Sigmoid colon (tissue), 7 donors: ENCODE measurements around the gene CCDC170. TPM values are rescaled to one million over a fixed set of nuclear protein-coding genes. Genes with fewer than 3 reads are reported as not detected.

Source experiments
- DNase-seq: peaks from one replicate; pipeline ENCODE4 v3.0.0-alpha.2; 2019
- H3K27ac ChIP-seq, 4 donors: fragments of 200-600 bp; sonication (generic); one replicate each; pipeline ENCODE4 v1.5.1; 2016 to 2019; ENCODE audit warnings: mild to moderate bottlenecking in 1 of 4
- H3K27me3 ChIP-seq, 3 donors: fragments of 200-600 bp; sonication (generic); one replicate each; pipeline ENCODE4 v1.5.1; 2019; ENCODE audit warnings: mild to moderate bottlenecking in 1 of 3
- H3K36me3 ChIP-seq, 4 donors: fragments of 200-600 bp; sonication (generic); one replicate each; pipeline ENCODE4 v1.5.1; 2016 to 2019
- H3K4me1 ChIP-seq, 4 donors: fragments of 200-600 bp; sonication (generic); one replicate each; pipeline ENCODE4 v1.5.1; 2017 to 2019
- H3K4me3 ChIP-seq, 4 donors: fragments of 200-600 bp; sonication (generic); one replicate each; pipeline ENCODE4 v1.5.1; 2017 to 2019; ENCODE audit warnings: mild to moderate bottlenecking in 2 of 4, moderate library complexity in 1 of 4
- H3K9me3 ChIP-seq, 4 donors: fragments of 200-600 bp in 3 of 4; sonication (generic) in 3 of 4; one replicate each; pipeline versions ENCODE4 v1.5.1 to v1.6.1; 2013 to 2019
- EP300 ChIP-seq, 4 donors: sonication (generic); formaldehyde crosslinking; IDR thresholded peaks; one replicate each; pipeline ENCODE4 v1.6.1; 2017; ENCODE audit warnings: antibody characterized with exemption in 4 of 4
- POLR2A ChIP-seq, 2 donors: fragments of 450-650 bp; IDR thresholded peaks; one replicate each; pipeline ENCODE4 v1.6.1; 2016; ENCODE audit warnings: antibody characterized with exemption in 2 of 2, mild to moderate bottlenecking in 2 of 2, moderate library complexity in 2 of 2
- POLR2AphosphoS5 ChIP-seq, 4 donors: sonication (generic); formaldehyde crosslinking; IDR thresholded peaks; one replicate each; pipeline ENCODE4 v1.6.1; 2017; ENCODE audit warnings: antibody characterized with exemption in 4 of 4
- WGBS, 2 donors: extraction: QIAGEN DNeasy Blood & Tissue Kit; methylation state at CpG; one replicate each; pipeline ENCODE4 v1.1.7; 2013; 5-methylcytosine and 5-hydroxymethylcytosine counted together
- intact Hi-C: fragments of 100-400 bp; cut with DNase I; formaldehyde crosslinking; loops from one replicate; pipeline ENCODE4 v1.15.1; 2023
- polyA plus RNA-seq, 3 donors: library from polyadenylated mRNA; stranded (reverse); fragments of 200-250 nt; gene quantifications; one replicate each; pipeline ENCODE4 v1.2.3, GENCODE V29; 2013
- total RNA-seq, 4 donors: library from RNA; depleted of rRNA; stranded (reverse); fragments of >200 nt; gene quantifications; one replicate each; pipeline ENCODE4 v1.1.0, GENCODE V29; 2016
- TF ChIP-seq, protein P1 (sequence below), 4 experiments: fragments of 450-650 bp in 3 of 4; fragments of 200-600 bp in 1 of 4; IDR thresholded peaks; one replicate each; pipeline ENCODE4 v1.5.1; 2016 to 2019; ENCODE audit warnings: antibody characterized with exemption in 4 of 4, mild to moderate bottlenecking in 3 of 4, moderate library complexity in 2 of 4
- donor health status: healthy with polysubstance abuse.
- donor health status: Bipolar disorder and iron deficiency.
- donor health status: healthy.

Gene CCDC170
- total and polyA plus RNA-seq, 7 donors: 0.33 to 2.5 (median 0.66) TPM

DNA sequence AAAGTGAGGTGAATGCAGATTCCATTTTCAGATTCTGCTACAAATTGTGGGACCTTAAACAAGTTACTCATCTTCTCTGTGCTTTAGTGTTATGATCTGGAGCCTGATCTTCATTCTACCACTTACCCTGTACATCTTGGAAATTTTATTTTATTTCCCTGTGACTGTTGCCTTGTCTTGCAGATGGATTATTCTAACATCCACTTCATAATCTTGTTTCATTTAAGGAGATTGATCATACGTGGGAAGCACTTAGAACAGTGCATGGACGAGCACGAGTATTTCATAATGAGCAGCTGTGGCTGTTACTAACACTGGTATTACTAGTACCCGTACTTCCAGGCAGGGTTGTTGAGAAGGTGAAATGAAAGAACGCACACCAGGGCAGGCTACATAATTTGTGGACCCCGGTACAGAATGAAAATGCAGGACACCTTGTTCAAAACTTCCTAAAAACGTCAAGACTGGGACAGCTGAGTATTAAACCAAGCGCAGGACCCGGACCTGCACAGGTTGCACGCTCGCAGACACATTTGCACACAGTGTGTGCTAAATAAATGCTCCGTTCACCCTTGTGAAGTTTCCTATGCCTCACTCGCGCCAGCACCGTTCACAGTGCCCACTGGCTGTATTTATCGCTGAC, 535 bp upstream of the CCDC170 start:
- H3K4me3 ChIP-seq: peak overlapping the region; percentile 33 to 70 (median 59)
- intact Hi-C loops: no loop called here
- H3K9me3 ChIP-seq: no peaks in the 10 kb centered on the region
- WGBS, 2 donors: 39 to 49% methylated on average over 16 of the region's 16 CpGs
- TF ChIP-seq, protein P1, sequence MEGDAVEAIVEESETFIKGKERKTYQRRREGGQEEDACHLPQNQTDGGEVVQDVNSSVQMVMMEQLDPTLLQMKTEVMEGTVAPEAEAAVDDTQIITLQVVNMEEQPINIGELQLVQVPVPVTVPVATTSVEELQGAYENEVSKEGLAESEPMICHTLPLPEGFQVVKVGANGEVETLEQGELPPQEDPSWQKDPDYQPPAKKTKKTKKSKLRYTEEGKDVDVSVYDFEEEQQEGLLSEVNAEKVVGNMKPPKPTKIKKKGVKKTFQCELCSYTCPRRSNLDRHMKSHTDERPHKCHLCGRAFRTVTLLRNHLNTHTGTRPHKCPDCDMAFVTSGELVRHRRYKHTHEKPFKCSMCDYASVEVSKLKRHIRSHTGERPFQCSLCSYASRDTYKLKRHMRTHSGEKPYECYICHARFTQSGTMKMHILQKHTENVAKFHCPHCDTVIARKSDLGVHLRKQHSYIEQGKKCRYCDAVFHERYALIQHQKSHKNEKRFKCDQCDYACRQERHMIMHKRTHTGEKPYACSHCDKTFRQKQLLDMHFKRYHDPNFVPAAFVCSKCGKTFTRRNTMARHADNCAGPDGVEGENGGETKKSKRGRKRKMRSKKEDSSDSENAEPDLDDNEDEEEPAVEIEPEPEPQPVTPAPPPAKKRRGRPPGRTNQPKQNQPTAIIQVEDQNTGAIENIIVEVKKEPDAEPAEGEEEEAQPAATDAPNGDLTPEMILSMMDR (IDR thresholded peaks at IDR 0.05): no peak
- TF ChIP-seq POLR2A (IDR thresholded peaks at IDR 0.05) (no peak), EP300 (IDR thresholded peaks at IDR 0.05) (no peak), POLR2AphosphoS5 (IDR thresholded peaks at IDR 0.05) (no peak)
- H3K27ac ChIP-seq: peak overlapping the region in 3 of 4 donors; percentile 37 to 64 (median 44)
- no peaks in the 10 kb centered on the region for H3K36me3 ChIP-seq
- no peak for DNase-seq
- H3K4me1 ChIP-seq: peaks cover 0 to 20% (median 7%) of the 10 kb centered on the region in 4 donors
- peaks cover 0 to 35% (median 15%) of the 10 kb centered on the region in 3 donors for H3K27me3 ChIP-seq

DNA sequence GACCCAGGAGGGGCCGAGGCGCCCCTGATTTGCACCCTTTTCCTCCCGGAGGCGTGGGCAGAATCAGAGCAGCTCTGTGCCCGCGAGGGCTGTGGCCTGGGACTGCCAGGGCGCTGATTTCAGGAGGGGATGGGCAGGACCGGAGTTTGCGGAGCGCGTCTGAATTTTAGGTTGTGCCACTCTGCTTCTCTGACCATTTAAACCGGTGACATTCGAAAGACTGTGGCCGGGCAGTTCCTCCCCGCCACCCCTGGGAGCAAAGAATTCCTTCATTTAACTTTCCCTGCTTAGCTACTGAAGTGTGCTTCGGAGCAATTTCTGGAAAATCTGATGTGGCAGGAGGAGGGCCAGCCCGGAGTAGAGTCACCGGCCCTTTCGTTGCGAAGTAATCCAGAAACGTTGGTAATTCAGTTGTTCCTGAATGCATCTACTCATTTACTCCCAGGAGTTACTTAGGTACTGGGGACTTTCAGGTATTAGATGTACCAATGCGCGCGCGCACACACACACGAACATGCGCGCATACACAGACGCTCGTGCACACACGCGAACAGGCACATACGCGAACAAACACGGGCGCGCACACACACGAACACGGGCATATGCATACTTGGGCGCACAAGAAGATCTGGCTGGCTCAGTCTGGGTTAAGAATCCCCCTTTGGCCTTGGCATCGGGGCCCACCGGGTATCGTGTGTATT, 568 bp downstream of the CCDC170 start:
- H3K36me3 ChIP-seq: no peaks in the 10 kb centered on the region
- TF ChIP-seq, protein P1 (IDR thresholded peaks at IDR 0.05): no peak
- TF ChIP-seq POLR2AphosphoS5 (IDR thresholded peaks at IDR 0.05) (no peak), POLR2A (IDR thresholded peaks at IDR 0.05) (no peak), EP300 (IDR thresholded peaks at IDR 0.05) (no peak)
- H3K27me3 ChIP-seq: peaks cover 0 to 35% (median 15%) of the 10 kb centered on the region in 3 donors
- no peaks in the 10 kb centered on the region for H3K9me3 ChIP-seq
- peak overlapping the region; percentile 33 to 70 (median 59) for H3K4me3 ChIP-seq
- peaks cover 0 to 20% (median 7%) of the 10 kb centered on the region in 4 donors for H3K4me1 ChIP-seq
- peak overlapping the region; percentile 37 to 64 (median 53) for H3K27ac ChIP-seq
- 2% methylated on average over 43 of the region's 43 CpGs for WGBS, 2 donors
- no peak for DNase-seq
- intact Hi-C loops: no loop called here

DNA sequence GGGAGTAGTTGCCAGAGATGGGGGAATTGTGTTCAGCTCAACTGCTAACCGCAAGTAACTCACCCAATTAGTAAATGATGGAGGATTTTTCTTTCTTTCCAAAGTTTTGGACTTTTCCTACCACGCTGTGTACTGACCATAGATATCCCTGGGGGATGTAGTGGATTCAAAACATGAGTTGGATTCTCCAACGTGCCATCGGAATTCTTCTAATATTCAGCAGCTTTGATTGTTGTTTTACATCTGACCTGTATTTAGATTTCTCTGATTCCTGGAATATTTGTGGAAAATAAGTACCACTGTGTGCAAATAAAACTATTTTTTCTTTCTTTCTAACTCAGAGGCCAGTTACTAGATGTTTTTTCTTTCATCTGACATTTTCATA, 1.1 kb downstream of the CCDC170 start:
- TF ChIP-seq POLR2A (IDR thresholded peaks at IDR 0.05) (no peak), EP300 (IDR thresholded peaks at IDR 0.05) (no peak), POLR2AphosphoS5 (IDR thresholded peaks at IDR 0.05) (no peak)
- TF ChIP-seq, protein P1 (IDR thresholded peaks at IDR 0.05): no peak
- Histone ChIP-seq H3K36me3 (no peaks in the 10 kb centered on the region), H3K27ac (peak overlapping the region in 2 of 4 donors; percentile 21 to 62), H3K9me3 (no peaks in the 10 kb centered on the region), H3K4me1 (peaks cover 0 to 20% (median 7%) of the 10 kb centered on the region in 4 donors), H3K27me3 (peaks cover 0 to 35% (median 15%) of the 10 kb centered on the region in 3 donors), H3K4me3 (peak overlapping the region in 3 of 4 donors; percentile 51 to 70 (median 67))
- no peak for DNase-seq
- 40 to 54% methylated on average over 4 of the region's 4 CpGs for WGBS, 2 donors
- intact Hi-C loops: no loop called here

DNA sequence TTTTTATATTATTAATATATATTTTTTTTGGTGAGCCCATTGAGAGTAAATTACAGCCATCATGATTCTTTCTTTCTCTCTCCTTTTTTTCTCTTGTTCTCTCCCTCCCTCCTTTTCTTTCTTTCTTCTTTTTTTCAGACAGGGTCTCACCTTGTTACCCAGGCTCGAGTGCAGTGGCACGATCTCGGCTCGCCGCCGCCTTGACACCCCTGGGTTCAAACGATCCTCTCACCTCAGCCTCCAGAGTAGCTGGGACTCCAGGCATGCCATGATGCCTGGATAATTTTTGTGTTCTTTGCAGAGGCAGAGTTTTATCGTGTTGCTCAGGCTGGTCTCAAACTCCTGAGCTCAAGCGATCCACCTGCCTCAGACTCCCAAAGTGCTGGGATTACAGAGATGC, 1.6 kb downstream of the CCDC170 start:
- DNase-seq: no peak
- no peaks in the 10 kb centered on the region for H3K36me3 ChIP-seq
- H3K27ac ChIP-seq: no peak overlapping the region
- H3K27me3 ChIP-seq: peaks cover 0 to 35% (median 15%) of the 10 kb centered on the region in 3 donors
- peaks cover 0 to 20% (median 7%) of the 10 kb centered on the region in 4 donors for H3K4me1 ChIP-seq
- intact Hi-C loops: no loop called here
- no peak overlapping the region for H3K4me3 ChIP-seq
- WGBS, 2 donors: 88 to 91% methylated on average over 9 of the region's 9 CpGs
- TF ChIP-seq POLR2AphosphoS5 (IDR thresholded peaks at IDR 0.05) (no peak), EP300 (IDR thresholded peaks at IDR 0.05) (no peak), POLR2A (IDR thresholded peaks at IDR 0.05) (no peak)
- TF ChIP-seq, protein P1 (IDR thresholded peaks at IDR 0.05): no peak
- no peaks in the 10 kb centered on the region for H3K9me3 ChIP-seq
